Midbrain (tissue), 1 donor: ENCODE data around the gene RASL10B.

ENCODE experiments used
- DNase-seq: peaks from one replicate; lab custom pipeline; 2025; lab: John Stamatoyannopoulos, UW

The RASL10B gene

GRCh38 chr17:35765756-35766488 is 34.5 kb downstream of the RASL10B start:
- DNase-seq = no peak

GRCh38 chr17:35766489-35766877 is 35.0 kb downstream of the RASL10B start:
- no peak for DNase-seq

- DNase-seq = no peak
Observed at GRCh38 chr17:35766903-35767510, 35.6 kb downstream of the RASL10B start.

GRCh38 chr17:35768797-35769196 is 37.4 kb downstream of the RASL10B start:
- no peak for DNase-seq

GRCh38 chr17:35769895-35770486 is 38.6 kb downstream of the RASL10B start:
- DNase-seq = no peak

GRCh38 chr17:35773129-35773528 is 41.7 kb downstream of the RASL10B start:
- no peak for DNase-seq

GRCh38 chr17:35773679-35774425 is 42.4 kb downstream of the RASL10B start:
- DNase-seq = no peak

- peak; percentile 65 for DNase-seq
Observed at GRCh38 chr17:35774499-35774898, 43.1 kb downstream of the RASL10B start.

GRCh38 chr17:35775039-35775438 is 43.6 kb downstream of the RASL10B start:
- no peak for DNase-seq

- no peak for DNase-seq
Observed at GRCh38 chr17:35775583-35775982, 44.1 kb downstream of the RASL10B start.

GRCh38 chr17:35778641-35779196 is 47.3 kb downstream of the RASL10B start:
- no peak for DNase-seq

GRCh38 chr17:35780950-35781349 is 49.5 kb downstream of the RASL10B start:
- DNase-seq = no peak

- DNase-seq = no peak
Observed at GRCh38 chr17:35784895-35785294, 53.5 kb downstream of the RASL10B start.

GRCh38 chr17:35786941-35787432 is 55.5 kb downstream of the RASL10B start:
- no peak for DNase-seq

GRCh38 chr17:35788477-35789368 is 57.3 kb downstream of the RASL10B start:
- peak; percentile 38 for DNase-seq

- DNase-seq = no peak
Observed at GRCh38 chr17:35790841-35791240, 59.4 kb downstream of the RASL10B start.

GRCh38 chr17:35791681-35792350 is 60.4 kb downstream of the RASL10B start:
- DNase-seq = no peak
